Measurements from ENCODE around the gene CARMIL1.

DNA sequence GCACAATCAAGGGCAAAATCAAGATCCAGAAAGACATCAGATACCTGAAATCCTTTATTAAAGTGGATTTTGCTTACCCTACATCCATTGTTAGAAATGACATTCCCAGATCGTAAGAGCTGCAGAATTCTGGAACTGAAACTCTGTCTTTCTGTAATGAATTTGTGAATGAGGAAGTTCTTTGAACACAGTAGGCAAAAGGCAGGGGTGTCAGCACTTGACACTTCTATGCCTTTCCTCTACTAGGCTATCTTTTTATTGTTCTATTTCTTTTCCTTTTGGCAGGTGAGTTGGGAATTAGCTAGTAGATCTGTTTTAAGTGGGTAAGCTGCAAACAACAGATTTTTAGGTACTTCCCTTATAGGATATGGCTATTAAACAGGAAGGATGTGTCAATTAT is 126.3 kb downstream of the CARMIL1 start:
- TF ChIP-seq, protein P1, sequence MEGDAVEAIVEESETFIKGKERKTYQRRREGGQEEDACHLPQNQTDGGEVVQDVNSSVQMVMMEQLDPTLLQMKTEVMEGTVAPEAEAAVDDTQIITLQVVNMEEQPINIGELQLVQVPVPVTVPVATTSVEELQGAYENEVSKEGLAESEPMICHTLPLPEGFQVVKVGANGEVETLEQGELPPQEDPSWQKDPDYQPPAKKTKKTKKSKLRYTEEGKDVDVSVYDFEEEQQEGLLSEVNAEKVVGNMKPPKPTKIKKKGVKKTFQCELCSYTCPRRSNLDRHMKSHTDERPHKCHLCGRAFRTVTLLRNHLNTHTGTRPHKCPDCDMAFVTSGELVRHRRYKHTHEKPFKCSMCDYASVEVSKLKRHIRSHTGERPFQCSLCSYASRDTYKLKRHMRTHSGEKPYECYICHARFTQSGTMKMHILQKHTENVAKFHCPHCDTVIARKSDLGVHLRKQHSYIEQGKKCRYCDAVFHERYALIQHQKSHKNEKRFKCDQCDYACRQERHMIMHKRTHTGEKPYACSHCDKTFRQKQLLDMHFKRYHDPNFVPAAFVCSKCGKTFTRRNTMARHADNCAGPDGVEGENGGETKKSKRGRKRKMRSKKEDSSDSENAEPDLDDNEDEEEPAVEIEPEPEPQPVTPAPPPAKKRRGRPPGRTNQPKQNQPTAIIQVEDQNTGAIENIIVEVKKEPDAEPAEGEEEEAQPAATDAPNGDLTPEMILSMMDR (IDR thresholded peaks at IDR 0.05) = no peak
- TF ChIP-seq EP300 (IDR thresholded peaks at IDR 0.05) (no peak), POLR2A (IDR thresholded peaks at IDR 0.05) (no peak)

Data from suprapubic skin (tissue), 3 donors.